ENCODE measurements around the gene ALDH1B1. TPM values are rescaled to one million over a fixed set of nuclear protein-coding genes. Genes with fewer than 3 reads are reported as not detected.
"Not testable (repeated sequence)": the region's sequence is repeated elsewhere in the genome, so short reads cannot be mapped to it uniquely, and the experiment has no call there.

The ALDH1B1 gene
- total and polyA plus RNA-seq, 2 of the 13 experiments (the other 11 are each of a cell fraction or from before 2014, with no cell fraction given) = 45.1 to 125 TPM

DNA sequence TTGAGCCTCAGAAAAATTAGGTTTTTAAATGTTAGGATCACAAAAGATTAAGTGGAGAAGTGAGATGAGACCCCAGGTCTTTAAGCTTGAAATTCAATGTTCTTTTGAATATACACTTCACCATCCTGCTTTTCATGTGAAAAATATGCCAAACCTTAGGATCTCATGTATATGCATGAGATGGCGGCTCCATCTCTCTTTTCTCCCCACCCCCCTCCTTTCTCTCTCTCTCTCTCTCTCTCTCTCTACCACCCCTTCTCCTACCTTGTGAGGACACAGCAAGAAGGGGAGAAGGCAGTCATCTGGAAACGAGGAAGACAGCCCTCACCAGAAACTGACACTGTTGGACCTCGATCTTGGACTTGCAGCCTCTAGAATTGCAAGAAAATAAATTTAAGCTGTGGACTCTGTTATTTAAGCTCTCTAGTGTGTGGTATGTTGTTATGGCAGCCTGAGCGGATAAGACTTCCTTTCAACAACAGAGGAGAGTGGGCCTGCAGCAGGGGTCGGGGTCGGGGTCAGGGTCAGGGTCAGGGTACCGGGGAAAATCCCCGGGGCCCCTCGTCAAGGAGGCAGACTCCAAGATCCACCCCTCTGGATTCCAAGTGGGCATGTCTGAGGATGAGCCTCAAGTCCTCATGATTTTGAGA is 16.4 kb upstream of the ALDH1B1 start (continued):
- TF ChIP-seq, protein P1, sequence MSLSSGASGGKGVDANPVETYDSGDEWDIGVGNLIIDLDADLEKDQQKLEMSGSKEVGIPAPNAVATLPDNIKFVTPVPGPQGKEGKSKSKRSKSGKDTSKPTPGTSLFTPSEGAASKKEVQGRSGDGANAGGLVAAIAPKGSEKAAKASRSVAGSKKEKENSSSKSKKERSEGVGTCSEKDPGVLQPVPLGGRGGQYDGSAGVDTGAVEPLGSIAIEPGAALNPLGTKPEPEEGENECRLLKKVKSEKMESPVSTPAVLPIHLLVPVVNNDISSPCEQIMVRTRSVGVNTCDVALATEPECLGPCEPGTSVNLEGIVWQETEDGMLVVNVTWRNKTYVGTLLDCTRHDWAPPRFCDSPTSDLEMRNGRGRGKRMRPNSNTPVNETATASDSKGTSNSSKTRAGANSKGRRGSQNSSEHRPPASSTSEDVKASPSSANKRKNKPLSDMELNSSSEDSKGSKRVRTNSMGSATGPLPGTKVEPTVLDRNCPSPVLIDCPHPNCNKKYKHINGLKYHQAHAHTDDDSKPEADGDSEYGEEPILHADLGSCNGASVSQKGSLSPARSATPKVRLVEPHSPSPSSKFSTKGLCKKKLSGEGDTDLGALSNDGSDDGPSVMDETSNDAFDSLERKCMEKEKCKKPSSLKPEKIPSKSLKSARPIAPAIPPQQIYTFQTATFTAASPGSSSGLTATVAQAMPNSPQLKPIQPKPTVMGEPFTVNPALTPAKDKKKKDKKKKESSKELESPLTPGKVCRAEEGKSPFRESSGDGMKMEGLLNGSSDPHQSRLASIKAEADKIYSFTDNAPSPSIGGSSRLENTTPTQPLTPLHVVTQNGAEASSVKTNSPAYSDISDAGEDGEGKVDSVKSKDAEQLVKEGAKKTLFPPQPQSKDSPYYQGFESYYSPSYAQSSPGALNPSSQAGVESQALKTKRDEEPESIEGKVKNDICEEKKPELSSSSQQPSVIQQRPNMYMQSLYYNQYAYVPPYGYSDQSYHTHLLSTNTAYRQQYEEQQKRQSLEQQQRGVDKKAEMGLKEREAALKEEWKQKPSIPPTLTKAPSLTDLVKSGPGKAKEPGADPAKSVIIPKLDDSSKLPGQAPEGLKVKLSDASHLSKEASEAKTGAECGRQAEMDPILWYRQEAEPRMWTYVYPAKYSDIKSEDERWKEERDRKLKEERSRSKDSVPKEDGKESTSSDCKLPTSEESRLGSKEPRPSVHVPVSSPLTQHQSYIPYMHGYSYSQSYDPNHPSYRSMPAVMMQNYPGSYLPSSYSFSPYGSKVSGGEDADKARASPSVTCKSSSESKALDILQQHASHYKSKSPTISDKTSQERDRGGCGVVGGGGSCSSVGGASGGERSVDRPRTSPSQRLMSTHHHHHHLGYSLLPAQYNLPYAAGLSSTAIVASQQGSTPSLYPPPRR (CRISPR knock-in tag; IDR thresholded peaks at IDR 0.05; ENCODE audit: borderline replicate concordance) = peak; percentile 33; the same call in 1 of the 2 replicates
- TF ChIP-seq SRF (IDR thresholded peaks at IDR 0.05; ENCODE audit: low read depth, low read length) = no peak
- TF ChIP-seq KDM3A (CRISPR knock-in tag; IDR thresholded peaks at IDR 0.05; ENCODE audit: low read depth) = no peak
- no peak for TF ChIP-seq MAF1 (CRISPR knock-in tag; IDR thresholded peaks at IDR 0.05; ENCODE audit: borderline replicate concordance)
- no peak for TF ChIP-seq FOSL1 (CRISPR knock-in tag; IDR thresholded peaks at IDR 0.05; ENCODE audit: borderline replicate concordance)

GRCh38 chr9:38377336-38378083 is 15.0 kb upstream of the ALDH1B1 start:
- H2AFZ ChIP-seq (ENCODE audit: low read length); H3K27me3 ChIP-seq (ENCODE audit: control insufficient read depth in 1 of 2, insufficient read depth in 2 of 2, low read length in 2 of 2); intact Hi-C loops (cut with micrococcal nuclease; ENCODE audit: unreplicated experiment); H3K9ac ChIP-seq (ENCODE audit: insufficient read depth, low read depth, low read length); H3K27ac ChIP-seq (ENCODE audit: extremely low read length, insufficient read depth, low read length); FAIRE-seq; BruUV-seq (replicated peaks); in situ Hi-C loops (cut with HindIII; ENCODE audit: extremely low pct_ligation_motif_present, low pct_unique_long_range_greater_than_20kb); H3K9me3 ChIP-seq (ENCODE audit: low read length); H4K20me1 ChIP-seq (ENCODE audit: insufficient read depth, low read length); ATAC-seq; H3K4me3 ChIP-seq (replicated peaks in 1 of 3; ENCODE audit: insufficient read depth in 1 of 3, low read depth in 2 of 3, low read length in 3 of 3); CTCF ChIA-PET (ENCODE audit: low intra/inter-chr PET ratio, low total read pairs); H3K4me2 ChIP-seq (ENCODE audit: low read depth, low read length); H3K79me2 ChIP-seq (ENCODE audit: insufficient read depth, low read length); DNase-seq (ENCODE audit: low spot score); H3K36me3 ChIP-seq (replicated peaks in 1 of 2; ENCODE audit: control insufficient read depth in 1 of 2, insufficient read depth in 2 of 2, low read length in 2 of 2): not testable (repeated sequence)
- 98% methylated on average over 26 of the region's 42 CpGs for WGBS (ENCODE audit: low lambda C conversion rate)
- POLR2A ChIA-PET = interaction anchor here (0.9 to 1.4 kb wide), 4 partner anchors 12 to 17 kb away, joined by 4 to 5 read pairs (median 4); partner anchors contain the start of gene ALDH1B1
- peaks cover 82% of the 10 kb centered on the region for H3K4me1 ChIP-seq (ENCODE audit: insufficient read depth, low read length)

Data from HepG2 (cell line).